Lower lobe of right lung (tissue), 2 donors: ENCODE data around the gene GIGYF1. TPM values are rescaled to one million over a fixed set of nuclear protein-coding genes. Genes with fewer than 3 reads are reported as not detected.

Experiments used
- ATAC-seq, 2 donors: fragments of 200-7000 bp; cut with Tn5 transposase; one replicate each; pipeline ENCODE4 v1.9.1; 2020 to 2022; ENCODE audit warnings: mild to moderate bottlenecking in 2 of 2, moderate library complexity in 2 of 2
- DNase-seq: peaks from one replicate; pipeline ENCODE4 v3.0.0-alpha.2; 2020
- H3K27ac ChIP-seq: fragments of 200-600 bp; one replicate; pipeline ENCODE4 v1.8.0; 2022
- H3K27me3 ChIP-seq: fragments of 200-600 bp; one replicate; pipeline ENCODE4 v1.8.0; 2022; ENCODE audit warnings: low read depth
- H3K36me3 ChIP-seq: fragments of 200-600 bp; one replicate; pipeline ENCODE4 v1.8.0; 2022; ENCODE audit warnings: mild to moderate bottlenecking
- H3K4me1 ChIP-seq: fragments of 200-600 bp; one replicate; pipeline ENCODE4 v1.8.0; 2022
- H3K4me3 ChIP-seq: fragments of 200-600 bp; one replicate; pipeline ENCODE4 v1.8.0; 2022; ENCODE audit warnings: mild to moderate bottlenecking
- H3K9me3 ChIP-seq: fragments of 200-600 bp; one replicate; pipeline ENCODE4 v1.8.0; 2022
- intact Hi-C: fragments of 100-400 bp; cut with DNase I; formaldehyde crosslinking; loops from one replicate; pipeline ENCODE4 v1.11.0; 2022
- long read RNA-seq: library from polyadenylated mRNA; unstranded; transcript quantifications from one replicate; pipeline ENCODE4 v2.0.0, GENCODE V29; 2021
- total RNA-seq: library from RNA; stranded (reverse); fragmentation: NEBNext Ultra II Directional; extraction: Animal tissue kit (Norgen Biotek cat#: 25700); gene quantifications from one replicate; pipeline ENCODE4 v1.2.1, GENCODE V29; 2021
- TF ChIP-seq, protein P1 (sequence below): fragments of 200-600 bp; IDR thresholded peaks from one replicate; pipeline ENCODE4 v1.8.0; 2022; ENCODE audit warnings: antibody characterized with exemption, mild to moderate bottlenecking
- donor health status: DM: no; HTN: yes; CAD: no; lungs with severe emphysema.

The GIGYF1 gene, protein sequence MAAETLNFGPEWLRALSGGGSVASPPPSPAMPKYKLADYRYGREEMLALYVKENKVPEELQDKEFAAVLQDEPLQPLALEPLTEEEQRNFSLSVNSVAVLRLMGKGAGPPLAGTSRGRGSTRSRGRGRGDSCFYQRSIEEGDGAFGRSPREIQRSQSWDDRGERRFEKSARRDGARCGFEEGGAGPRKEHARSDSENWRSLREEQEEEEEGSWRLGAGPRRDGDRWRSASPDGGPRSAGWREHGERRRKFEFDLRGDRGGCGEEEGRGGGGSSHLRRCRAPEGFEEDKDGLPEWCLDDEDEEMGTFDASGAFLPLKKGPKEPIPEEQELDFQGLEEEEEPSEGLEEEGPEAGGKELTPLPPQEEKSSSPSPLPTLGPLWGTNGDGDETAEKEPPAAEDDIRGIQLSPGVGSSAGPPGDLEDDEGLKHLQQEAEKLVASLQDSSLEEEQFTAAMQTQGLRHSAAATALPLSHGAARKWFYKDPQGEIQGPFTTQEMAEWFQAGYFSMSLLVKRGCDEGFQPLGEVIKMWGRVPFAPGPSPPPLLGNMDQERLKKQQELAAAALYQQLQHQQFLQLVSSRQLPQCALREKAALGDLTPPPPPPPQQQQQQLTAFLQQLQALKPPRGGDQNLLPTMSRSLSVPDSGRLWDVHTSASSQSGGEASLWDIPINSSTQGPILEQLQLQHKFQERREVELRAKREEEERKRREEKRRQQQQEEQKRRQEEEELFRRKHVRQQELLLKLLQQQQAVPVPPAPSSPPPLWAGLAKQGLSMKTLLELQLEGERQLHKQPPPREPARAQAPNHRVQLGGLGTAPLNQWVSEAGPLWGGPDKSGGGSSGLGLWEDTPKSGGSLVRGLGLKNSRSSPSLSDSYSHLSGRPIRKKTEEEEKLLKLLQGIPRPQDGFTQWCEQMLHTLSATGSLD (N-terminal part only)
- 53.4 TPM for total RNA-seq
- long read RNA-seq, partial matches to known transcripts: 7 of 31 reads
- long read RNA-seq, other reads (novel, unspliced or antisense): 24 of 31 reads

DNA sequence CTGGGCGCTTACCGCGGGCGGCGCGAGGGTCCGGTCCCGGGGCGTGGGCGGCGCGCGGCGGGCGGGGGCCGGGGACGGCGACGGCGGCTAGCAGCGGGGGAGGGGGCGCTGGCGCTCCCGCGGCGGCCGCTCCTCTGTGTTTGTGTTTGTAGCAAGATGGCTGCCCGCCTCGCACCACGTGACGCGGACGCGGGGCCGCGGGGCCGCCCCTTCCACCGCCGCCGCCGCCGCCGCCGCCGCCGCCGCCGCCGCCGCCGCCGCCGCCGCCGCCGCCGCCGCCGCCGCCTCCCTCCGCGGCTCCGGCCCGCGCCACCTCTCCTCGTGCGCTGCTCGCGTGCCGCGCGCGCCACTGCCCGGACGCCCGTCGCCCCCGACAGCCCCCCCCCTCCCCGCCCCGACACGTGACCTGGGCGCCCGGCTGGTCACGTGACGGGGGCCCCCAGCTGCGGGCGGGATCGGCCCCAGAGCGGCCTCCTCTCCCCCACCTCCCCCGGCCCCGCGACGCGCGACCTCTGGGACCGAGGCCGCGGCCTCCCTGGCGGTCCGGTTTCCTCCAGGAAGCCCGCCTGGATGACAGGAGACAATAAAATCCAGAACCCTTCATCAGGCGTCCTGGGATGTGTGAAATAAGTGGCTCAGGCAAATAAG lies at the start of gene GIGYF1:
Gene GIGYF1, minus strand, starts transcription at position 153 of the 648 bp plus-strand sequence. CDS start 6,012 bp downstream, outside the sequence.
- peak within 1 kb of the TSS; percentile 80 for H3K4me3 ChIP-seq
- H3K27ac ChIP-seq: peak within 1 kb of the TSS; percentile 74
- no peaks in the 10 kb centered on the region for H3K27me3 ChIP-seq
- intact Hi-C loops: loop anchor here (10.0 kb wide), 1 partner anchor 129 kb away; no protein-coding TSS in a partner anchor
- peak; percentile 88 for DNase-seq
- peak; percentile 66 to 73 for ATAC-seq
- no peaks in the 10 kb centered on the region for H3K36me3 ChIP-seq
- TF ChIP-seq, protein P1, sequence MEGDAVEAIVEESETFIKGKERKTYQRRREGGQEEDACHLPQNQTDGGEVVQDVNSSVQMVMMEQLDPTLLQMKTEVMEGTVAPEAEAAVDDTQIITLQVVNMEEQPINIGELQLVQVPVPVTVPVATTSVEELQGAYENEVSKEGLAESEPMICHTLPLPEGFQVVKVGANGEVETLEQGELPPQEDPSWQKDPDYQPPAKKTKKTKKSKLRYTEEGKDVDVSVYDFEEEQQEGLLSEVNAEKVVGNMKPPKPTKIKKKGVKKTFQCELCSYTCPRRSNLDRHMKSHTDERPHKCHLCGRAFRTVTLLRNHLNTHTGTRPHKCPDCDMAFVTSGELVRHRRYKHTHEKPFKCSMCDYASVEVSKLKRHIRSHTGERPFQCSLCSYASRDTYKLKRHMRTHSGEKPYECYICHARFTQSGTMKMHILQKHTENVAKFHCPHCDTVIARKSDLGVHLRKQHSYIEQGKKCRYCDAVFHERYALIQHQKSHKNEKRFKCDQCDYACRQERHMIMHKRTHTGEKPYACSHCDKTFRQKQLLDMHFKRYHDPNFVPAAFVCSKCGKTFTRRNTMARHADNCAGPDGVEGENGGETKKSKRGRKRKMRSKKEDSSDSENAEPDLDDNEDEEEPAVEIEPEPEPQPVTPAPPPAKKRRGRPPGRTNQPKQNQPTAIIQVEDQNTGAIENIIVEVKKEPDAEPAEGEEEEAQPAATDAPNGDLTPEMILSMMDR: no peak
- H3K4me1 ChIP-seq: peaks cover 34% of the 10 kb centered on the region
- H3K9me3 ChIP-seq: no peaks in the 10 kb centered on the region

GRCh38 chr7:100739934-100740333 lies 45.9 kb upstream of the GIGYF1 start:
- DNase-seq: no peak
- Histone ChIP-seq H3K27ac (no peak overlapping the region), H3K27me3 (no peaks in the 10 kb centered on the region), H3K9me3 (no peaks in the 10 kb centered on the region), H3K36me3 (no peaks in the 10 kb centered on the region), H3K4me1 (no peaks in the 10 kb centered on the region), H3K4me3 (no peak overlapping the region)
- no peak for ATAC-seq
- intact Hi-C loops: no loop called here
- TF ChIP-seq, protein P1: no peak

- no peaks in the 10 kb centered on the region for H3K4me1 ChIP-seq
- TF ChIP-seq, protein P1: no peak
- H3K27ac ChIP-seq: no peak overlapping the region
- no peaks in the 10 kb centered on the region for H3K9me3 ChIP-seq
- intact Hi-C loops: no loop called here
- ATAC-seq (peak in 1 of 2 donors; percentile 17), DNase-seq (no peak)
- H3K27me3 ChIP-seq: no peaks in the 10 kb centered on the region
- H3K36me3 ChIP-seq: no peaks in the 10 kb centered on the region
- H3K4me3 ChIP-seq: no peak overlapping the region
These were observed 42.6 kb upstream of the GIGYF1 start for GRCh38 chr7:100736671-100737070.

DNA sequence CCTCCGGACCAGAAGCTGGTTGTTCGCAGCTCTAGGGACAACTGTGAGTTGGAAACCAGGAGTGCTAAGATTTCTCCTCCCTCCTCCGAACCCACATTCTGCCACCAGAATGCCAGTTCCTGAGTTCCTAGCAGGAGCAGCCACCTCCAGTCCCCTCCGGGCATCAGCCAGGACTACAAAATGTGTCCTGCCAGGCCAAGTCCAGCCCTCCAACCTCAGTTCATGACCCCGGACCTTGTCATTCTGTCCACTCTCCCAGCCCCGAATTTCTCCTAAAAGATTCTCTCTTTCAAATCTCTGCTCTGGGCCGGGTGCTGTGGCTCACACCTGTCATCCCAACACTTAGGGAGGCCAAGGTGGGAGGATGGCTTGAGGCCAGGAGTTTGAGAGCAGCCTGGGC lies 41.7 kb upstream of the GIGYF1 start:
- no peak for ATAC-seq
- H3K27me3 ChIP-seq: peaks cover under 1% of the 10 kb centered on the region
- H3K27ac ChIP-seq: no peak overlapping the region
- intact Hi-C loops: no loop called here
- H3K4me1 ChIP-seq: no peaks in the 10 kb centered on the region
- no peaks in the 10 kb centered on the region for H3K36me3 ChIP-seq
- TF ChIP-seq, protein P1: no peak
- H3K9me3 ChIP-seq: no peaks in the 10 kb centered on the region
- no peak overlapping the region for H3K4me3 ChIP-seq
- no peak for DNase-seq
